Activated CD8-positive, alpha-beta memory T cell treated with anti-CD3 and anti-CD28 coated beads, Interleukin-2, amount 10 ng/mL, durations not matched to agents 7 days and 5 days (primary cell): ENCODE data around the gene ATP8A1. TPM values are rescaled to one million over a fixed set of nuclear protein-coding genes. Genes with fewer than 3 reads are reported as not detected.
"Not testable (repeated sequence)": the region's sequence is repeated elsewhere in the genome, so short reads cannot be mapped to it uniquely, and the experiment has no call there.

Experiments used
- ATAC-seq: fragments of 150-1000 bp; cut with Tn5 transposase; one replicate; pipeline ENCODE4 v1.10.0; 2021; ENCODE audit warnings: moderate library complexity
- CTCF ChIA-PET: fragments of 350-600 bp; sonication (Branson Sonifier 250); formaldehyde crosslinking; loops from one replicate; lab custom pipeline; 2021; ENCODE audit warnings: antibody characterized with exemption; lab: Charles Lee
- DNase-seq: peaks from one replicate; pipeline ENCODE4 v3.0.0-alpha.2; 2020
- H3K27ac Mint-ChIP-seq: one replicate; pipeline ENCODE4 v1.8.0; 2021; ENCODE audit warnings: mild to moderate bottlenecking, mixed read lengths
- H3K27me3 Mint-ChIP-seq: one replicate; pipeline ENCODE4 v1.8.0; 2021; ENCODE audit warnings: mixed read lengths
- H3K36me3 Mint-ChIP-seq: one replicate; pipeline ENCODE4 v1.8.0; 2021; ENCODE audit warnings: mild to moderate bottlenecking, mixed read lengths
- H3K4me1 Mint-ChIP-seq: one replicate; pipeline ENCODE4 v1.8.0; 2021; ENCODE audit warnings: mixed read lengths
- H3K4me3 Mint-ChIP-seq: one replicate; pipeline ENCODE4 v1.8.0; 2021; ENCODE audit warnings: mild to moderate bottlenecking, moderate library complexity, mixed read lengths
- H3K9me3 Mint-ChIP-seq: one replicate; pipeline ENCODE4 v1.8.0; 2022; ENCODE audit warnings: low read depth, mixed read lengths
- total RNA-seq, 2 experiments: library from RNA; stranded (reverse); gene quantifications; one replicate each; pipeline ENCODE4 v1.2.3, GENCODE V29; 2021

Gene ATP8A1
- total RNA-seq, 2 experiments from 2014 or later: 31.3 to 43.8 TPM

DNA sequence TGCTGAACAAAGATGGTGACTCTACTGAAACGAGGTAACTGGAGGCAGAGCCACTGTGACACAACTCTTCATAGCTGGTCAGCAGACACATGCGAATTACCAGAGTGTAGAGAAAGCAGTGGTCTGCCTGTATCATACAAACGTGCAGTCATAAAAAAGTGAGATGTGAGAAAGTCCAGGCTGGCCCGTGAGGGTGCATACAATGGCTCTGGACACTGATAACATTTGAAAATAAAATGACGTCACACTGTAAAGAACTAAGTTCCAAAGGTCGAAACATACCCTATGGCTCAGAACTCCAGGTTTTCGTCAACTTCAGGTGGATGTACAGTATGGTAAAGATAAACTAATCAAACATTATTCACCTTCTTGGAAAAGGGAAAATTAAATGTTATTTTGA, 163.9 kb downstream of the ATP8A1 start:
- H3K27me3 Mint-ChIP-seq: no peaks in the 10 kb centered on the region
- ATAC-seq (no peak), DNase-seq (no peak)
- CTCF ChIA-PET: no interaction called here
- H3K9me3 Mint-ChIP-seq: no peaks in the 10 kb centered on the region
- no peak overlapping the region for H3K4me3 Mint-ChIP-seq
- H3K4me1 Mint-ChIP-seq: peaks cover 22% of the 10 kb centered on the region
- peaks cover 8% of the 10 kb centered on the region for H3K36me3 Mint-ChIP-seq
- H3K27ac Mint-ChIP-seq: no peak overlapping the region

DNA sequence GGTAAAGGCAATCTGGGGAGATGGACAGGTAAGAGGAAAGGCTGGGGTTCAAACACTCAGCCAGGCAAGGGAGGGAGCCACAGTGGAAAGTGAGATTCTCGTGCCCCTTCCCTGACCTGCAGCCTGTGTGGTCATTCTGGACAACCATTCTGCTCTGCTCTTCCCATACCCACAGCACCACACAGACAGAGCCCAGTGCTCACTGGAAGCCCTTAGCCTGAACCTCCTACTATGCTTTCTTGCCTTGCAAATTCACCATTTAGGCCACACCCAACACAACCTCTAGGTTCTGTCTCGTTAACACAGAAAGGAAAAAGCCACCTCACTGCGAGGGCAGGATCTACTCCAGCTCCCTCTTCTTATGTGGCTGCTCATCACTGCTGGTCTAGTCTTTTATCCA, 166.9 kb downstream of the ATP8A1 start:
- H3K9me3 Mint-ChIP-seq: no peaks in the 10 kb centered on the region
- no peak overlapping the region for H3K4me3 Mint-ChIP-seq
- CTCF ChIA-PET: interaction anchor here (0.9 kb wide), 1 partner anchor 30 kb away, joined by 3 read pairs; no protein-coding TSS in a partner anchor
- no peaks in the 10 kb centered on the region for H3K27me3 Mint-ChIP-seq
- H3K4me1 Mint-ChIP-seq: peaks cover 22% of the 10 kb centered on the region
- H3K27ac Mint-ChIP-seq: no peak overlapping the region
- DNase-seq (no peak), ATAC-seq (no peak)
- peaks cover 5% of the 10 kb centered on the region for H3K36me3 Mint-ChIP-seq

DNA sequence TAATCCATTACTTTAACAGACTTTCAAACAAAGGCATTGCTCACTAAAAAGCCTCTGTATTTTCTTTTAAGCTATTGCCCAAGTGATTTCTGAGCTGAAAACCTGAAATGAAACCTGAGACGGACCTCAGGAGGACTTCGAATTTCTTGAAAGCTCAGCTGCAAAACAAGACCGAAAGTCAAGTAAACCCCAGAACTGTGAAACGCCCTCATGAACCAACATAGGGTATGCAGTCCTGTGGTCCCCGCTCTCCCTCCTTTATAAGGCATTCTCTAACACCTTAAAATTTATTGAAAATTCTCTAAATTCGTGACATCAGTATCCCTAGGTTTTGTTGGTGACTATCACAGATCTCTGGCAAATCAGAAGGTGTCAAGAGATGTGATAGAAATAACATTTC, 167.8 kb downstream of the ATP8A1 start:
- H3K27ac Mint-ChIP-seq: no peak overlapping the region
- no peak for DNase-seq
- no peak for ATAC-seq
- H3K36me3 Mint-ChIP-seq: peaks cover 2% of the 10 kb centered on the region
- H3K9me3 Mint-ChIP-seq: no peaks in the 10 kb centered on the region
- no peaks in the 10 kb centered on the region for H3K27me3 Mint-ChIP-seq
- CTCF ChIA-PET: interaction anchor here (0.9 kb wide), 1 partner anchor 31 kb away, joined by 3 read pairs; no protein-coding TSS in a partner anchor
- peaks cover 22% of the 10 kb centered on the region for H3K4me1 Mint-ChIP-seq
- H3K4me3 Mint-ChIP-seq: no peak overlapping the region

DNA sequence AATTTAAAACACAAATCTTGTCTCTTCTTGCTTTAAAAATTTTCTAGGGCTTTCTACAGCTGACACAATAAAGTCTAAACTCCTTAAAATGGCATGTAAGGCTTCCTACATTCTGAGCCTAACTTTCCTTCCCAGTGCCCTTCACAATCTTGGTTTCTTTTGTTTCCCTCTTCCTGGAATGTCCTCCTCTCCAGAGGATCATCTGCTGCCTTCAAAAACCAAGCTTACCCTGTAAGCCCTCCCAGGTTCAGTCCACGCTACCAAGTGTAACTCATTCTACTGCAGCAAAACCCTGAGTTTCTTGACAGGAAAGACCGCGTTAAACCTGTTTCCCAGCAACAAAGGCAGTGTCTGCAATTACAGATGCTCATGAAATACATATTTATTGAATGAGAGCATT, 168.4 kb downstream of the ATP8A1 start:
- Mint-ChIP-seq H3K4me3 (no peak overlapping the region), H3K27me3 (no peaks in the 10 kb centered on the region), H3K27ac (no peak overlapping the region), H3K36me3 (peaks cover 2% of the 10 kb centered on the region), H3K9me3 (no peaks in the 10 kb centered on the region), H3K4me1 (peaks cover 22% of the 10 kb centered on the region)
- CTCF ChIA-PET: no interaction called here
- DNase-seq (no peak), ATAC-seq (no peak)

DNA sequence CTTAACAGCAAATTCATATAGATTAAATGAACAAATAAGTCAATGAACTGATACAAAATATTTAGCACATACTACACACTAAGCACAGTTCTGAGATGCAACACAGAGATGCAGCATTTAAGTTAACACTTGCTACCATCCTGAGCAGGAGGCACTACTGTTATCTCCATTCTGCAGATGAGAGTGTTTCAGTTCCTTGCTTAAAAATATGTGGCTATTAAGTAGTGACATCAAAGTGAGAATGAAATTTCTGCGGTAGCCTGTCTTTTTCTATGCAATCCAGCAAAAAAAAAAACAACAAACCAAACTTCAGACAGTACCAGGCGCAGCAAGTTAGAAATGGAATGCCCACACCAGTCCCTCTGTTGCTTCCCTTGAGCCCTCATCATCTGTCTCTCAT, 168.8 kb downstream of the ATP8A1 start:
- H3K27me3 Mint-ChIP-seq: no peaks in the 10 kb centered on the region
- CTCF ChIA-PET: no interaction called here
- no peaks in the 10 kb centered on the region for H3K9me3 Mint-ChIP-seq
- DNase-seq (no peak), ATAC-seq (no peak)
- H3K4me1 Mint-ChIP-seq: peaks cover 22% of the 10 kb centered on the region
- no peak overlapping the region for H3K27ac Mint-ChIP-seq
- peaks cover 2% of the 10 kb centered on the region for H3K36me3 Mint-ChIP-seq
- no peak overlapping the region for H3K4me3 Mint-ChIP-seq

DNA sequence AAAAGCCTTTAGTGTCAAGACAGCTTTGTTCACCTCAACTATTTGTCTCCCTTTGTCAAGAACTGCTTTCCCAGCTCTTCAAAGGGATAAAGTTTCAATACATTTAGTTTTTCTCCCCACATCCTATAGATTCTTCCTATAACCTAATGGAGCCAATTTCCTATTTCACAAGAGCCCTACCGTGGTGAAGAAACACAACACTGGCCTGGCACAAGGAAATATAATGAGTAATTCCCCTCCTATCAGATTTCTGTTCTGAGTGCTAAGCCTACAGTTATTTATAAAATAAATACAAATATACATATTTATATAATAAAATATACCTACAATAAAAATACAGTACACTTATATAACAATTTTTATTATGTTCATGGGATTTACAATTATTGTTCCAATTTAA, 169.7 kb downstream of the ATP8A1 start:
- Mint-ChIP-seq H3K27me3 (no peaks in the 10 kb centered on the region), H3K4me3 (no peak overlapping the region), H3K27ac (no peak overlapping the region), H3K4me1 (peaks cover 22% of the 10 kb centered on the region), H3K9me3 (no peaks in the 10 kb centered on the region), H3K36me3 (peaks cover 2% of the 10 kb centered on the region)
- DNase-seq (no peak), ATAC-seq (no peak)
- CTCF ChIA-PET: no interaction called here

DNA sequence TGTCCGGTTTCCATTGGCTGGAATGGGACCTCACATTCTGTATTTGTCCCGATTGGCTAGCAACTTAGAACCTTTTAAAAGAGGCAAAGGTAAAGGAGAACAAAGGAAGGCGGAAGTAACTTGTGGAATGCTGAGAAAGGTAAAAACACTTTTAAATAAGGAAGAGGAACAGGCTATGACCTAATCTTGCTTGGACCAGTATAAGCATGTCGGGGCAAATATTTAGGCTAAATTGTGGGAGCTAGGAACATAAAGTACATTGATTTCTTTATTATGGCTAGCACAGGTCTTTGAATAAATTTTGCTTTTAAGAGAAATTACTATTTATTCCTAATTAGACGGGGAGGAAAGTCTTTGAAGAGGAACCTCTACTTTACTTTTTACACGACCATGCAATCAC, 170.7 kb downstream of the ATP8A1 start:
- H3K9me3 Mint-ChIP-seq, H3K27ac Mint-ChIP-seq, ATAC-seq, H3K36me3 Mint-ChIP-seq, H3K4me3 Mint-ChIP-seq, DNase-seq, H3K27me3 Mint-ChIP-seq, CTCF ChIA-PET: not testable (repeated sequence)
- H3K4me1 Mint-ChIP-seq: peaks cover 22% of the 10 kb centered on the region

DNA sequence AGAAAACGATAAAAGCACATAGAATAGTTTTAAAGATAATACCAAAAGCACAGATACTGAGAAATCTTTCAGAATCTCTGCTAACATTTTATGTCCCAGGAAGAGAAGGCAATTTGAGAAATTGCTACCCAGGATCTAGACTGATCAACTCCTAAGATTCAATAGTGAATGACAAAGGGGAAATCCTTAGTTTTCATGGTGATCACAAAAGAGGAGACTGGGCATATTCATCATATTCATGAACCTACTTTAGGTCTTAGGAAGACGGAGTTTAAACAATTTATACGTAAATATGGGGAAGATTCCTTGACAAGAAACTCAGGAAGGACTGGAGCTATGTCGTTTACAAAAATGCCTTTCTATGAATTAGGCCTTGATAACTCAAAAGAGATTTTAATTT, 172.3 kb downstream of the ATP8A1 start:
- H3K9me3 Mint-ChIP-seq: no peaks in the 10 kb centered on the region
- H3K4me3 Mint-ChIP-seq: no peak overlapping the region
- H3K27me3 Mint-ChIP-seq: no peaks in the 10 kb centered on the region
- DNase-seq (no peak), ATAC-seq (no peak)
- CTCF ChIA-PET: no interaction called here
- no peak overlapping the region for H3K27ac Mint-ChIP-seq
- peaks cover 3% of the 10 kb centered on the region for H3K36me3 Mint-ChIP-seq
- H3K4me1 Mint-ChIP-seq: peaks cover 13% of the 10 kb centered on the region

DNA sequence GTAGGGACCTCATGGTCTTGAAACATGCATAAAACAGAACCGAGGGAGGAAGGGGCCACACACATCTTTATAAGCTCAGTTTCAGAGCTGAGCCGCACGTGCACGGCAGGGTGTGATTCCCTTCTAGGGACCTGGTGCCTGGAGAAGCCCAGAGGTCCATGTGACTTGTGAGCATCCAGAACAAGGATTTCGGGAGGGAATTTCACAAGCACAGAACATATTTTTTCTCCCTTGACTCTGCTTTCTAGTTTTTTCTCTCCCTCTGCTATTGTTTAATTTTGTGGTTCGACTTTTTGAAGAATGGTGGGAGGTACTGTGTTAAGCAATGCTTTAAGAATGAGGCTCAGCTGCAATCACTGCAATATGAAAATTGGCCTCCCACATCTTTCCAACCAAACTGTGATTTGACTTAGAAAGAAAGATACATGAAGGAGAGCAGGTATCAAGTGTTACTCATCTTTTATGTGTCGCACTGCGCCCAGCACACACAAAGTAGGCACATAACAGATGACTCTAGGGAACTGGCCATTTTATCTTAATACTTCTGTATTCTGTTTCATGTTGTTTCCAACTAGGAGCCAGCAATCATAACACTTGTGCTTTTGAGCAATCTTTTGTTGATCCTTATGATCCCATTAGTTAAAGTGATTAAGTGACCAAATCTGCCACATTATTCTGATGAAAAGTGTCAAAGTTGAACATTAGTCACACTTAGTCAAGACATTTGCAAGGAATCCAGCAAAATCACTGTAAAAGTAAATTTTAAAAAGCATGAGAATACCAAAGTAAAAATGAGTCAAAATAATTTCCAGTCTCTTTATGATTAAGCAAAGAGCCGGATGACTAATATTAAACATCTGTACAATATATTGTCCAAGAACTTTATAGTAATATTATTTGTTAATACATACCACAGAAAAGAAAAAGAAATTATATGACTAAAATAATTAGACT, 173.2 kb downstream of the ATP8A1 start:
- ATAC-seq (no peak), DNase-seq (no peak)
- H3K4me3 Mint-ChIP-seq: no peak overlapping the region
- CTCF ChIA-PET: no interaction called here
- H3K4me1 Mint-ChIP-seq: peaks cover 8% of the 10 kb centered on the region
- peaks cover 7% of the 10 kb centered on the region for H3K36me3 Mint-ChIP-seq
- no peaks in the 10 kb centered on the region for H3K9me3 Mint-ChIP-seq
- no peak overlapping the region for H3K27ac Mint-ChIP-seq
- H3K27me3 Mint-ChIP-seq: no peaks in the 10 kb centered on the region

DNA sequence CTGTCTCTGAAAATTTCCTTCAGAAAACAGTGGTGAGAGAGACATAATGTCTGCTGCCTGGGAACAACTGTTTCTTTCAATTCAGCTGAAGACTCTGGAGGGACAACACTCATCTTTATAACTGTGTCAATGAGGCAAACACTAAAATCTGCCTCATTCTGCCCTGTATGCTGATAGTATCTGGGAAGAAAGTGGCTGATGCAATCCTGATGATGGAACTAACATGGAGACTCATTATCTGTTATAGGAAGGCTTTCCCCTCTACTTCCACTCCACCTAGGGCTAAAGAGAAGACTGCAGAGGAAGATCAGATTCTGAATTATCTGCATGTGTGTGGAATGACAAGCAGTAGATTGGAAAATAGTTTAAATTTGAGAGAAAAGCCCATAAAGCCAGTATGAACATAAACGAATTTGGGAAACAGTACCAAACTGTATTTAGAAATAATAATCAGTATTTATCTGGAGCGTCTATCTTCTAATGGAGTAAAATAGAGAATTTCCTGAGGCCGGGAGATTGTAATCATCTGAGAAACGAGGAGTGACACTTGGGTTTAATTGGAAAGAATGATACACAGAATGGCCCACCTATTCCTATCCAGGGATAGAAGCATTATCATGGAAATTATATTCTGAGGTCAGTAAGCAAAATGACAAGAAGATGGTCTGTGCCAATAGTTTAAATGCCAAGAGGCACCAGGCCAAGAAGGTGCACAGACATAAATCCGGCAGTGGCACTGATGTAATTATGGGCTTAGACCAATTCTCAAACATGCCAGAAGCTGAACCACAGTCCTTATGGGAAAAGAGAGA, 174.2 kb downstream of the ATP8A1 start:
- H3K9me3 Mint-ChIP-seq: no peaks in the 10 kb centered on the region

DNA sequence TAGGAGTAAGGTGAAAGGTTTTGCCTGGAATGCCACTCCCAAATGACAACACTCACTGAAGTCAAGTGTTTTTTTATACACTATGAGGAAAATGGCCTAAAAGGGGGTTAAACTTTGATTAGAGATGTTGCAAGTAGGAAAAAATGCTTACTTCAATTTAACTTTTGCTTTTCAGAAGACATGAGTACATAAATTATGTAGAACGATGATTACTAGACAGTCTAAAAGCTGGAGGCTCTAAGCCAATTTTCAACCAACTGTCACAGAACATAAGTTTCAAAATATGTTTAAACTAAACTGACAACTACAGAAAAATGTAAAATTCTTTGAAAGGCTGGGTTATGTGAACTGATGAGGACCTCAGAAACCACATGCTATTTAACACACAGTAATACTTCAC, 176.2 kb downstream of the ATP8A1 start:
- CTCF ChIA-PET: no interaction called here

More for the DNA sequence above, 174.2 kb downstream of the ATP8A1 start:
- H3K36me3 Mint-ChIP-seq: peaks cover 7% of the 10 kb centered on the region
- H3K27me3 Mint-ChIP-seq: no peaks in the 10 kb centered on the region
- no peak for DNase-seq
- H3K4me1 Mint-ChIP-seq: no peaks in the 10 kb centered on the region
- no peak overlapping the region for H3K27ac Mint-ChIP-seq
- ATAC-seq: no peak
- no peak overlapping the region for H3K4me3 Mint-ChIP-seq
- CTCF ChIA-PET: no interaction called here

DNA sequence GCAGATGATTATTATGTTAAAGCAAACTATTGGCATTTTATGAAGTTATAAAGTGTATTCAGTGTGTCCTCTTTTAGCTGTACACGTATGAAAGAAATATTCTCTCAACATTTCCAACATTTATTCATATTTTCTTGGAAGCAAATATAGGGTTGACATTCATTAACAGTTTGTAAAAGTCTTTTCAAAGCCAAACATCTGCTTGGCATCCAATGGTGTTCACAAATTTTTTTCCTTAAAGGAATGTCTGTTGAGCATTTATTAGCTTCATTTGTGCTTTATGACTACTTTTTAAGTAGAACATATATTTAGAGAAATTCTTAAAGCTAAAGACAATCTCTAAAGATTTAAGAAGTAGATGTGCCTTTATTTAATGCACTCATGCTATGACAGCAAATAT, 176.6 kb downstream of the ATP8A1 start:
- CTCF ChIA-PET: no interaction called here

More for the DNA sequence above, 176.2 kb downstream of the ATP8A1 start:
- DNase-seq: no peak
- Mint-ChIP-seq H3K4me3 (no peak overlapping the region), H3K27ac (no peak overlapping the region), H3K36me3 (peaks cover 7% of the 10 kb centered on the region), H3K4me1 (no peaks in the 10 kb centered on the region), H3K9me3 (no peaks in the 10 kb centered on the region), H3K27me3 (no peaks in the 10 kb centered on the region)
- no peak for ATAC-seq

DNA sequence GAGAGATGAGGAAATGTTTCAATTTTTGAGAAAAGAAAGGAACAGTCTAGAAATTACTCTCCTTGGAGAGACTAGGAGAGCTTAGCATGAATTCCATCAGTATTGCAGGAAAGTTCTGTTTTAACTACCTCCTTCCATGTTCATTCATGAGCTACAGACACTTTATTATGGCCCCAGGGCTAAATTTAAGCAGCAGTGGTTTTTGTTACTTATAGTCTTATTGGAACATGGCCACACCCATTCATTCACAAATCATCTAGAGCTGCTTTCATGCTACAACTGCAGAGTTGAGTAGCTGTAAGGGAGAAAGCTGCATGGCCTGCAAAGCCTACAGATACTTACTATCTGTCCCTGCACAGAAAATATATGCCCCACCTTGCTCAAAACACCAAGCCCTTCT, 178.0 kb downstream of the ATP8A1 start:
- H3K9me3 Mint-ChIP-seq: no peaks in the 10 kb centered on the region
- H3K4me3 Mint-ChIP-seq: no peak overlapping the region
- H3K27me3 Mint-ChIP-seq: no peaks in the 10 kb centered on the region
- CTCF ChIA-PET: no interaction called here
- no peak overlapping the region for H3K27ac Mint-ChIP-seq
- peaks cover 7% of the 10 kb centered on the region for H3K36me3 Mint-ChIP-seq
- DNase-seq (no peak), ATAC-seq (no peak)
- H3K4me1 Mint-ChIP-seq: no peaks in the 10 kb centered on the region

More for the DNA sequence above, 176.6 kb downstream of the ATP8A1 start:
- no peak overlapping the region for H3K27ac Mint-ChIP-seq
- DNase-seq: no peak
- no peaks in the 10 kb centered on the region for H3K27me3 Mint-ChIP-seq
- no peak for ATAC-seq
- no peaks in the 10 kb centered on the region for H3K9me3 Mint-ChIP-seq
- peaks cover 7% of the 10 kb centered on the region for H3K36me3 Mint-ChIP-seq
- H3K4me3 Mint-ChIP-seq: no peak overlapping the region
- no peaks in the 10 kb centered on the region for H3K4me1 Mint-ChIP-seq
